ENCODE data around the gene PCDHGA1.

PCDHGA1 gene

DNA sequence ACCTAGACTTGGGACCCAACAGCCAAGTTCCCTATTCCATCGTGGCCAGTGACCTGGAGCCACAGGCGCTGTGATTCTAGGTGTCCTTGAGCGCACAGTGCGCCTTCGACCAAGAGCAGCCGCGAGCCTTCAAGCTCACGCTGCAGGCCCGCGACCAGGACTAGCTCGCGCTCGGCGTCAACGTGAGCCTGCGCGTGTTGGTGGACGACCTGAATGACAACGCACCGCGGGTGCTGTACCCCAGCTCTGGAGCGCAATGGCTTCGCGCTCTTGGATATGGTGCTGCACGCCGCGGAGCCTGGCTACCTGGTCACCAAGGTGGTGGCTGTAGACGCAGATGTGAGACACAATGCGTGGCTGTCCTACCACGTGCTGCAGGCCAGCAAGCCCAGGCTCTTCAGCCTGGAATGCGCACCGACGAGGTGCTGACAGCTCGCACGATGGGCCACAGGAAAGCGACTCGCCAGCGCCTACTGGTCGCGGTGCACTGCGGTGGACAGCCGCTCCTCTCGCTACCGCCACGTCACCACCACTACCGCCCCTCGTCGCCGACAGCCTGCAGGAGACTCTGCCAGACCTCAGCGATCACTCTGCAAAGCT is 111.4 kb downstream of the PCDHGA1 start:
- no peak for DNase-seq (ENCODE audit: low spot score)

DNA sequence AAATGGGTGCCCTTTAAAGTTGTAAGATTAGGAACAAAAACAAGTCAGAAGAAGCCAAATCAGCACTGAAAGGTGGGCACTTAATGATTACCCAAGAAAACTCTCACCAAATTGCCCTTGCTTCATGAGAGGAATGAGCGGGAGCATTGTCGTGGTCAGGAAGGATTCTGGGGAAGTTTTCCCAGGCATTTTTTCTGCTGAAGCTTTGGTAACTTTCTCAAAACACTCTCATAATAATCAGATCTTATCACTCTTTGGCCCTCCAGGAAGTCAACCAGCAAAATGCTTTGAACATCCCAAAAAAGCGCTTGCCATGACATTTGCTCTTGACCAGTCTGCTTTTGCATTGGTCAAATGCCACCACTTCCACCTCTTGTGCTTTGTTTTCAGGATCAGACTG is 135.0 kb downstream of the PCDHGA1 start:
- DNase-seq (ENCODE audit: low spot score): no peak

DNA sequence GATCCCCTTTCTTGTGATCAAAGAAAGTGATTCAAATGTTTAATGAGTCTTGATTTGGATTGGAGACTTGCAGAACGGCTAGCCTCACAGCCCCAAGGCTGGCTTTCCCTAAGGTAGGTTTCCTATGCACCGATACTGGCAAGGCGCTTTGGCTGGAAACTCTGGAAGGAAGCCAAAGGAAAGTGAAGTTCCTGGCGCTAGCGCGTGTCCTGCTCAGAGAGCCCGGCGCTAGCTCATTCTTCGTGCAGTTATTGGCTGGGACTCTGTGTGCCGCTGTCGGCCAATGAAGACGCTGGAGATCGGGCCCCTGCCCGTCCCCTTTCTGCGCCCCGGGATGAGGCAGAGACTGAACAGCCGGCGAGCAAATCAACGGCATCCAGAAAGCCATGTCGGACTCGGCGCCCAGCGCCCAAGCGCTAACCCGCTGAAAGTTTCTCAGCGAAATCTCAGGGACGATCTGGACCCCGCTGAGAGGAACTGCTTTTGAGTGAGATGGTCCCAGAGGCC is 145.4 kb downstream of the PCDHGA1 start, which contains the start of gene PCDHGC3:
PCDHGC3 (plus strand) TSS at position 342 of the 507 bp plus-strand sequence; CDS start at position 493, 151 bp downstream.
- DNase-seq (ENCODE audit: low spot score): peak; percentile 97

DNA sequence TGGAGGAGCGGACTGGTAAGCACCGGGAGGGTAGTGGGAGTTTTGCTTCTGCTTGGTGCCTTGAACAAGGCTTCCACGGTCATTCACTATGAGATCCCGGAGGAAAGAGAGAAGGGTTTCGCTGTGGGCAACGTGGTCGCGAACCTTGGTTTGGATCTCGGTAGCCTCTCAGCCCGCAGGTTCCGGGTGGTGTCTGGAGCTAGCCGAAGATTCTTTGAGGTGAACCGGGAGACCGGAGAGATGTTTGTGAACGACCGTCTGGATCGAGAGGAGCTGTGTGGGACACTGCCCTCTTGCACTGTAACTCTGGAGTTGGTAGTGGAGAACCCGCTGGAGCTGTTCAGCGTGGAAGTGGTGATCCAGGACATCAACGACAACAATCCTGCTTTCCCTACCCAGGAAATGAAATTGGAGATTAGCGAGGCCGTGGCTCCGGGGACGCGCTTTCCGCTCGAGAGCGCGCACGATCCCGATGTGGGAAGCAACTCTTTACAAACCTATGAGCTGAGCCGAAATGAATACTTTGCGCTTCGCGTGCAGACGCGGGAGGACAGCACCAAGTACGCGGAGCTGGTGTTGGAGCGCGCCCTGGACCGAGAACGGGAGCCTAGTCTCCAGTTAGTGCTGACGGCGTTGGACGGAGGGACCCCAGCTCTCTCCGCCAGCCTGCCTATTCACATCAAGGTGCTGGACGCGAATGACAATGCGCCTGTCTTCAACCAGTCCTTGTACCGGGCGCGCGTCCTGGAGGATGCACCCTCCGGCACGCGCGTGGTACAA is 146.0 kb downstream of the PCDHGA1 start:
- peak; percentile 62 for DNase-seq (ENCODE audit: low spot score)

DNA sequence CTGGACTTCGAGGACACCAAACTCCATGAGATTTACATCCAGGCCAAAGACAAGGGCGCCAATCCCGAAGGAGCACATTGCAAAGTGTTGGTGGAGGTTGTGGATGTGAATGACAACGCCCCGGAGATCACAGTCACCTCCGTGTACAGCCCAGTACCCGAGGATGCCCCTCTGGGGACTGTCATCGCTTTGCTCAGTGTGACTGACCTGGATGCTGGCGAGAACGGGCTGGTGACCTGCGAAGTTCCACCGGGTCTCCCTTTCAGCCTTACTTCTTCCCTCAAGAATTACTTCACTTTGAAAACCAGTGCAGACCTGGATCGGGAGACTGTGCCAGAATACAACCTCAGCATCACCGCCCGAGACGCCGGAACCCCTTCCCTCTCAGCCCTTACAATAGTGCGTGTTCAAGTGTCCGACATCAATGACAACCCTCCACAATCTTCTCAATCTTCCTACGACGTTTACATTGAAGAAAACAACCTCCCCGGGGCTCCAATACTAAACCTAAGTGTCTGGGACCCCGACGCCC is 146.8 kb downstream of the PCDHGA1 start:
- no peak for DNase-seq (ENCODE audit: low spot score)

DNA sequence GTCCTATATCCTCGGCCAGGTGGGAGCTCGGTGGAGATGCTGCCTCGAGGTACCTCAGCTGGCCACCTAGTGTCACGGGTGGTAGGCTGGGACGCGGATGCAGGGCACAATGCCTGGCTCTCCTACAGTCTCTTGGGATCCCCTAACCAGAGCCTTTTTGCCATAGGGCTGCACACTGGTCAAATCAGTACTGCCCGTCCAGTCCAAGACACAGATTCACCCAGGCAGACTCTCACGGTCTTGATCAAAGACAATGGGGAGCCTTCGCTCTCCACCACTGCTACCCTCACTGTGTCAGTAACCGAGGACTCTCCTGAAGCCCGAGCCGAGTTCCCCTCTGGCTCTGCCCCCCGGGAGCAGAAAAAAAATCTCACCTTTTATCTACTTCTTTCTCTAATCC is 147.5 kb downstream of the PCDHGA1 start:
- peak; percentile 21 for DNase-seq (ENCODE audit: low spot score)

DNA sequence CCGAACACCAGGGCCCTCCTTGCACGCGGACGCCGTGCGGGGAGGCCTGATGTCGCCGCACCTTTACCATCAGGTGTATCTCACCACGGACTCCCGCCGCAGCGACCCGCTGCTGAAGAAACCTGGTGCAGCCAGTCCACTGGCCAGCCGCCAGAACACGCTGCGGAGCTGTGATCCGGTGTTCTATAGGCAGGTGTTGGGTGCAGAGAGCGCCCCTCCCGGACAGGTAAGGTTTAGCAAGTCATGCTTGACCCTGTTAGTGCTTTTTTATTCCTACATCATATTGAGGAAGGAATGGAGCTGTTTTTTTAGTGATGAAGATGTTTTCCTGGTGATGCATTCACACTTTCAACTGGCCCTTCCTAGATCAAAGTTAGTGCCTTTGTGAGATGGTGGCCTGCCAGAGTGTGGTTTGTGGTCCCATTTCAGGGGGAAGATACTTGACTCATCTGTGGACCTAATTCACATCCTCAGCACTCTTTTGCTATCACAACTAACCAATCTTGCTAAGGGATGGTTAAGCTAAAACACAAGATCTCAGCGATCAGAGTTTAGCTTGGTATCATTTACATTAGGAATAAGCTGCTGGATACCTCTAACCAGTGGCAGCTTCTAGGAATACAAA is 148.1 kb downstream of the PCDHGA1 start:
- DNase-seq (ENCODE audit: low spot score): peak; percentile 35

DNA sequence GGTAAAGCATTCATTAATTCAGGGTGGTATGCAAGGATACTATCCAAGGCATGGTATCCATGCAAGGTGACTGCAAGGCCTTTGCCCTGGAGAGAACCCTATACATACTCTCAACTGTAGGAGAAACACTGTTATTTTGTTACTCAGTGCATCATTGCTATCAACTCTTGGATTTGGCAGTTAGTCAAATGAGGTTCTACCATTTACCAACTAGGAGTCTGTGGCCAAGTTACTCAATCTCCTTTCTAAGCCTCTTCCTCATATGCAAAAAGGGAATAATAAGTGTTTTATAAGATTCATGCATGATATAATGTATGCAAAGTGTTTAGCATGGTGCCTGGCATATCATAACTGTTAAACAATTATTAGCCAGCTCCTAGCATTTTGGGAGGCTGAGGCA is 149.5 kb downstream of the PCDHGA1 start:
- DNase-seq (ENCODE audit: low spot score): no peak

DNA sequence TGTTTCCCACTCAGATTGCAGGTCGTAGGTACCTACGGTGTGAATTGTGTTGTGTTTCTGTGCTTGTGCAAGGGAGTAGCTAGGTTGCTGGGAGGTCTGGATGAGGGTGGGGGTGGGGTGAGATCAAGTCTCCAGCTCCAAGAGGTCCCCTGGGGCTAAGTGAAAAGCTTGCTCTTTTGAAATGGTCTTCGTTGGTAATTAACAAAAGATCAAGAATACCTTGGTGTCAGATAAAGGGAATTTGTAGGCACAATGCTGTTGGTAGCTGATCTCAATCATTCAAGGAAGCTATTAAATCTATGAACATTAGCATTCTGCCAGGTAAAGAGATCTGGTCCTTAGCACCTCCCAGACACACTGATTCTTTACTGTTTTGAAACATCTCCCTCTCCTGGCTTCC is 153.6 kb downstream of the PCDHGA1 start:
- DNase-seq (ENCODE audit: low spot score): no peak

DNA sequence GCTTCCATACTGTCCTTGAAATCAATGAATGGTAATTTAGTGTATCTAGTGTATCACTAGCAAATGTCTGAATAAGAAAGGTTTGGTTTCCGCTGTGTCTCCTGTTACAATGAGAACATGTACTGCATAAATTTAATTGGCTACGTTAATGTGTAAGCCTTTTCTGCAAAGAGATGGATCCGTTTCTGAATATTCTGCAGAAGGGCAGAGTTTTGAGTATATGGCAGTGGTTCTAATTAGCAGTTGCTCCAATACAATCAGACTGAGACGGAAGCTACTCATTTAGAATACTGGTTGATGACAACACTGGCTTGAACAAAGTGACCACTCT is 154.0 kb downstream of the PCDHGA1 start:
- peak; percentile 15 for DNase-seq (ENCODE audit: low spot score)

DNA sequence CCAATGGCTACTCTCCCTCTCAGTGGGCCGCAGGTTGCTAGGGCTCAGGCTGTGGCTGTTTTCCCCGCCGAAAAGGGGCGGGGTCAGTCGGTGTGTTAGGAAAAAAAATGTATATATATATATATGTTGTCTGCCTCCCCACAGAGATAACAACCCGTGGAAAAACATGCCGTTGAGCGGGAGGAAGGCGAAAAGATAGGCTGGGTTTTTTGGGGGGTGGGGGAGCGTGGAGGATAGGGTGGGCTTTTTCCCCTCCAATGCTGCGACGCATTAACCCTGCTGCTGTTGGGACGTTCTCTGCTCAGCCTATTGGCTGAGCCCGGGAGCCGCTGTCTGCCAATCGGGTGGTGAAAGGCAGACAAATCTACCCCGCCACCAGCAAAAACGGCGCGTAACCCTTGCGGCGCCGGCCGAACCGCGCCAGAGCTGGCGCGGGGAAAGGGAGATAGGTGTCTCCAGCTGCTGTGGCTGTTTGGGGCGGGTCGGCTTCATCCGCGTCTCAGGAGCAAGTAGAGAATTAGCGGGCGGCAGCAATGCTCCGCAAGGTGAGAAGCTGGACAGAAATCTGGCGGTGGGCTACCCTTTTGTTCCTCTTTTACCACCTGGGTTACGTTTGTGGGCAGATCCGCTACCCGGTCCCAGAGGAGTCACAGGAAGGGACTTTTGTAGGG is 154.5 kb downstream of the PCDHGA1 start, which contains the start of gene PCDHGC4:
PCDHGC4 (plus strand) TSS at position 390 of the 671 bp plus-strand sequence; CDS start at position 534, 144 bp downstream.
- peak; percentile 51 for DNase-seq (ENCODE audit: low spot score)

DNA sequence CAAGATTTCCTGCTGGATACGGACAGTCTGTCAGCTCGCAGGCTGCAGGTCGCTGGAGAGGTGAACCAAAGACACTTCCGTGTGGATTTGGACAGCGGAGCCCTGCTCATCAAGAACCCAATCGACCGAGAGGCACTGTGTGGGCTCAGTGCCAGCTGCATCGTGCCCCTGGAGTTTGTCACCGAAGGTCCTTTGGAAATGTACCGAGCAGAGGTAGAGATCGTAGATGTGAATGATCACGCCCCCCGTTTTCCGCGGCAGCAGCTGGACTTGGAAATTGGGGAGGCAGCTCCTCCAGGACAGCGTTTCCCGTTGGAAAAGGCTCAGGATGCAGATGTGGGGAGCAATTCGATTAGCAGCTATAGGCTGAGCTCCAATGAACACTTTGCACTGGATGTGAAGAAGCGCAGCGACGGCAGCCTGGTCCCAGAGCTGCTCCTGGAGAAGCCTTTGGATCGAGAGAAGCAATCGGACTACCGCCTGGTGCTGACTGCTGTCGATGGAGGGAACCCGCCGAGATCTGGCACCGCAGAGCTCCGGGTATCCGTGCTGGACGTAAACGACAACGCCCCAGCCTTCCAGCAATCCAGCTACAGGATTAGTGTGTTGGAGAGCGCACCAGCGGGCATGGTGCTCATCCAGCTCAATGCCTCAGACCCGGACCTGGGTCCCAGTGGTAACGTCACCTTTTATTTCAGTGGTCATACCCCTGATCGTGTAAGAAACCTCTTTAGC is 155.2 kb downstream of the PCDHGA1 start:
- no peak for DNase-seq (ENCODE audit: low spot score)

DNA sequence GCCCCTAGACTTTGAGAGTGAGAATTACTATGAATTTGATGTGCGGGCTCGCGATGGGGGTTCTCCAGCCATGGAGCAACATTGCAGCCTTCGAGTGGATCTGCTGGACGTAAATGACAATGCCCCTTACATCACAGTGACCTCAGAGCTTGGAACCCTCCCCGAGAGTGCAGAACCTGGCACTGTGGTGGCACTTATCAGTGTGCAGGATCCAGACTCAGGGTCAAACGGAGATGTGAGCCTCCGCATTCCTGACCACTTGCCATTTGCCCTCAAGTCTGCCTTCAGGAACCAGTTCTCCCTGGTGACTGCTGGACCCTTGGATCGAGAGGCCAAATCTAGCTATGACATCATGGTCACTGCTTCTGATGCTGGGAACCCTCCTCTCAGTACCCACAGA is 155.8 kb downstream of the PCDHGA1 start:
- DNase-seq (ENCODE audit: low spot score): no peak

DNA sequence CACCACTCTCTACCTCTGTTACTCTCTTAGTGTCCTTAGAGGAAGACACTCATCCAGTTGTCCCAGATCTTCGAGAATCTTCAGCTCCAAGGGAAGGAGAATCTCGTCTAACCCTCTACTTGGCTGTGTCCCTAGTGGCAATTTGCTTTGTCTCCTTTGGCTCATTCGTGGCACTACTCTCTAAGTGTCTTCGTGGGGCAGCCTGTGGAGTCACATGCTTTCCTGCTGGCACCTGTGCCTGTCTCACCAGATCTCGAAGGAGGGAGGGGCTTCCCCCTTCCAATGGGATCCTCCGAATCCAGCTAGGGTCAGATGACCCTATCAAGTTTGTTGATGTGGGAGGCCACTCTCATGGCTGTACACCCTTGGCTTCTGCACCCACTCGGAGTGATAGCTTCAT is 156.8 kb downstream of the PCDHGA1 start:
- no peak for DNase-seq (ENCODE audit: low spot score)

DNA sequence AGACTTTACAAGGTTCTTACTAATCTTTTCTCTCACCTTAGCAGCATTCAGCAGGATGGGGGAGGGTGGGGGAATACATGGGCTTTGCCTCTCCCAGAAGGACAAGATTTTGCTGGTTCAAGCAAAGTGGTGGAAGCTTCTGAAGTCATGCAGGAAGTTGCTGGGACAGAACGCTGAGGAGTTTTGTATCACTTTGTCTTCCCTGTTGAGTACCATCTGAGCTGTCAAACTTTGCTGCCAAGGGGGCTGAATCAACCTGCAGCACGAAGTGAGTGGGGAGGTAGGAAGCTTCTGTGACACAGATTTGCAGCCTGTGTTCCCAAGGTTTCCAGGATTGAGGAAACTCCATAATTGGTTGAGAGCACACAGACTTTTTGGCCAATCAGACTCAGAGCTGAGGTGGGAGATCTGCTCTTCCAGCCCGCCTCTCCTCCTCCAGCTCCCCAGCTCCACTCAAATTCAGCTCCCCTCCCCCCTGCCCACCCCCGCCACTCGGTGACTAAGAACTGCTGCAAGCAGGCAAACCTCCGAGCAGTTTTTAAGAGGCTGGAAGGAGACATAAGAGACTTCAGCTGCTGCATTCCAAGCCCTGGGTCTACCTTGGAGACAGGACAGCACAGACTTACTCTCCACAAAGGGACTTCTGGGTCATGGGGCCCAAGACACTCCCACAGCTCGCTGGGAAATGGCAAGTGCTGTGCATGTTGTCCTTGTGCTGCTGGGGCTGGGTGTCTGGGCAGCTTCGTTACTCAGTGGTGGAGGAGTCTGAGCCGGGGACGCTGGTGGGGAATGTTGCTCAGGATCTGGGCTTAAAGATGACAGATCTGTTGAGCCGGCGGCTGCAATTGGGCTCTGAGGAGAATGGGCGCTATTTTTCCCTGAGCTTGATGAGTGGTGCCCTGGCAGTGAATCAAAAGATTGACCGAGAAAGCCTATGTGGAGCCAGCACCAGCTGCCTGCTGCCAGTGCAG is 158.6 kb downstream of the PCDHGA1 start, which contains the start of gene PCDHGC5:
PCDHGC5 (plus strand) TSS at position 491 of the 971 bp plus-strand sequence; CDS start at position 651, 160 bp downstream.
- DNase-seq (ENCODE audit: low spot score): peak; percentile 91

DNA sequence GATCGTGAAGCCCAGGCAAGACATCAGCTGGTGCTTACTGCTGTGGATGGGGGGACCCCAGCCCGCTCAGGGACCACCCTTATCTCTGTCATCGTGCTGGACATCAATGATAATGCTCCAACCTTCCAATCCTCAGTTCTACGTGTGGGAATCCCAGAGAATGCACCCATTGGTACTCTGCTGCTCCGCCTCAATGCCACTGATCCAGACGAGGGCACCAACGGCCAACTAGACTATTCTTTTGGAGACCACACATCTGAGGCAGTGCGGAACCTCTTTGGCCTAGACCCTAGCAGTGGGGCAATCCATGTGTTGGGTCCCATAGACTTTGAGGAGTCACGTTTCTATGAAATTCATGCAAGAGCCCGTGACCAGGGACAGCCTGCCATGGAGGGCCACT is 159.5 kb downstream of the PCDHGA1 start:
- DNase-seq (ENCODE audit: low spot score): no peak

DNA sequence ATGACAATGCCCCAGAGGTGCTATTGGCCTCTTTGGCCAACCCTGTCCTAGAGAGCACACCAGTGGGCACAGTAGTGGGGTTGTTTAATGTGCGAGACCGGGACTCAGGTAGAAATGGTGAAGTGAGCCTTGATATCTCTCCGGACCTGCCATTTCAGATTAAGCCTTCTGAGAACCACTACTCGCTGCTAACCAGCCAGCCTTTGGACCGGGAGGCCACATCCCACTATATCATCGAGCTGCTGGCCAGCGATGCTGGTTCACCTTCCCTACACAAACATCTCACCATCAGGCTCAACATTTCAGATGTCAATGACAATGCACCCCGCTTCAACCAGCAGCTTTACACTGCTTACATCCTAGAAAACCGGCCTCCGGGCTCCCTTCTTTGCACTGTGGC is 160.0 kb downstream of the PCDHGA1 start:
- no peak for DNase-seq (ENCODE audit: low spot score)

DNA sequence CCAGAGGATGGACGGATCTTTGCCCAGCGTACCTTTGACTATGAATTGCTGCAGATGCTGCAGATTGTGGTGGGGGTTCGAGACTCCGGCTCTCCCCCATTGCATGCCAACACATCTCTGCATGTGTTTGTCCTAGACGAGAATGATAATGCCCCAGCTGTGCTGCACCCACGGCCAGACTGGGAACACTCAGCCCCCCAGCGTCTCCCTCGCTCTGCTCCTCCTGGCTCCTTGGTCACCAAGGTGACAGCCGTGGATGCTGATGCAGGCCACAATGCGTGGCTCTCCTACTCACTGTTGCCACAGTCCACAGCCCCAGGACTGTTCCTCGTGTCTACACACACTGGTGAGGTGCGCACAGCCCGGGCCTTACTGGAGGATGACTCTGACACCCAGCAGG is 160.5 kb downstream of the PCDHGA1 start:
- no peak for DNase-seq (ENCODE audit: low spot score)

DNA sequence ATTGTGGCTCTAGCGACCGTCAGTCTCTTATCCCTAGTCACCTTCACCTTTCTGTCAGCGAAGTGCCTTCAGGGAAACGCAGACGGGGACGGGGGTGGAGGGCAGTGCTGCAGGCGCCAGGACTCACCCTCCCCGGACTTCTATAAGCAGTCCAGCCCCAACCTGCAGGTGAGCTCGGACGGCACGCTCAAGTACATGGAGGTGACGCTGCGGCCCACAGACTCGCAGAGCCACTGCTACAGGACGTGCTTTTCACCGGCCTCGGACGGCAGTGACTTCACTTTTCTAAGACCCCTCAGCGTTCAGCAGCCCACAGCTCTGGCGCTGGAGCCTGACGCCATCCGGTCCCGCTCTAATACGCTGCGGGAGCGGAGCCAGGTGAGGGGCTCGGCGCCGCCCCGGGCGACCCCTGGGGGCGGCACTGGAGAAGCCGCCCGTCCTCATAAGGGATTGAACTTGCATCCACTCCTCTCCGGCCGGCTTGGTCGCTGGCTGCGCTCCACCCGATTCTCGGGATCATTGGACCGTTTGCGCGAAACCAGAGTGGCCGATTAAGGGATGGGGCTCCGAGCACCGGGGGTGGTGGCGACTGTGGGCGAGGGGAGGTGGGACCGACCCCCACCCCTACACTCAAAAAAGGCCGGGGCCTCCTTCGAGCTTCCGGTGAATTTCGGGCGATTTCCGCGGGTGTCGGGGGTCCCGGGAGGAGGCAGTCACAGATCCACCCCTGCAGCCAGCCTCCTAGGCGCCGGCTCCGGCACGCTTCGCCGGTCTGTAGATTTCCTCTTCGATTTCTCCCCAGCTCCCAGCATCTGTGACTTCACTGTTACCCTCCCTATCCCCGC is 161.2 kb downstream of the PCDHGA1 start:
- no peak for DNase-seq (ENCODE audit: low spot score)

Measured in AG08395 (cell line).